GM19324 (cell line): Measurements from ENCODE around the gene RRH.
"Not testable (repeated sequence)": the region's sequence is repeated elsewhere in the genome, so short reads cannot be mapped to it uniquely, and the experiment has no call there.

Experiments
- ATAC-seq: cut with Tn5 transposase; IDR thresholded peaks from one replicate; pipeline ENCODE4 v1.9.1; 2021; ENCODE audit warnings: mild to moderate bottlenecking, moderate library complexity; ENCODE audit not compliant: unreplicated experiment, low FRiP score

Gene RRH

DNA sequence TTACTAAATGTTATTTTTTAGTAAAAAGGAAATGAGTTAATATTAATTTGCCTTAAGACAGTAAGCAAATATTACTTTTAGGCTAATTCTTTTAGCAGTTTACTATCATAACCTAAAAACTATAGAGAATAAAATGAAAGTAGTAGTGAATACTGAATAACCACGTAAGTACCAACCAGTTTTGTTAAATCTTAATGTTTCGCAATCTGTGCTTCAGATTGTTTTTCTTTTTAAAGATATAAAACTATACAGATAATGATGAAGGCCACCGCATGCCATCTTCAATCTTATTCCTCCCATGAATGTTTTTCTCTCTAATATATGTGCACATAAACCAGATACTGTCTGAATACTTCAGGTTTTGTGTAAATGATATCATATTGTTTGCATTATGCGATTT is 6.0 kb downstream of the RRH start:
- no peak for ATAC-seq

DNA sequence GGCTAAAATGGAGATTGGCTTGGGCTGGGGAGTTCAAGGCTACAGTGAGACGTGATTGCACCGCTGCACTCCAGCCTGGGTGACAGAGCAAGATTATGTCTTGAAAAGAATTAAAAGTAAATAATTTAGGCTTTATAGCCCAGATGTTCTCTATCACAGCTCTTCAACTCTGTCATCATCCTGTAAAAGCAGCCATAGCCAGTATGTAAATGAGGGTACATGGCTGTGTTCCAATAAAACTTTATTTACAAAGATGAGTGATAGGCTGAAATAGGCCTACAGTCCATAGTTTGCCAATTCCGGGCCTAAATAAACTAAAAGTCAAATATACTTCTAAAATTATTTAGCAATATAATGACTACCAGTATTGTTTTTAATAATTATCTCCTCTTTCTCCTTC is 9.2 kb downstream of the RRH start:
- ATAC-seq: no peak

DNA sequence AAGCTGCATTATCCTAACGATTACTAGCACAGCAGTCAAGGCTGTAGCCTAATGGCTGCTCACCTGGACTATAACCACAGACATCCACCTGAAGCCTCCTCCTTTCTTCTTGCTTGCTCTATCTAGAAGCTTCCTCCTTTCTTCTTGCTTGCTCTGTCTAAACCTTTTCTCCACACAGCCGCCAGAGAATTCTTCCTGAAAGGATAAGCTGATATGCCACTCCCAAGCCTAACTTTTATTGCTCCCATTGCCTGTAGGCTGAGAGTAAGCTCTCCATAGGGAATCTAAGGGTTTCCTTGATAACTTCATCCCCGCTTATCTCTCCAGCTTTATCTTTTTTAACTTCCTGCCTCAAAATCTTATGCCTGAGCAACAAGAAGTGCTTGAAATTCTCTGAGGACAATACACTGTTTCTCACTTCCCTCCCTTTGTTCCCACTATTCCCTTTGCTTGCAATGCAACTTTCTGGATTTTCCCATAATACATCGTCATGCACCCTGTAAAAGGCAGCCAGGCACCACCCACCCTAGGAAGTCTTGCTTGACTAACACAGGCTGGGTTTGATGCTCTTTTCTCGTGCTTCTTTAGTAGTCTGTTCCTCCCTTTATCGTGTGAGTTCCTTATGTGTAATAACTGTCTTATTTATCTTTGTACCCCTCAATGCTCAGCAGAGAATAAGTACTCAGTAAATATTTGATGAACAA is 18.8 kb downstream of the RRH start:
- ATAC-seq: no peak

DNA sequence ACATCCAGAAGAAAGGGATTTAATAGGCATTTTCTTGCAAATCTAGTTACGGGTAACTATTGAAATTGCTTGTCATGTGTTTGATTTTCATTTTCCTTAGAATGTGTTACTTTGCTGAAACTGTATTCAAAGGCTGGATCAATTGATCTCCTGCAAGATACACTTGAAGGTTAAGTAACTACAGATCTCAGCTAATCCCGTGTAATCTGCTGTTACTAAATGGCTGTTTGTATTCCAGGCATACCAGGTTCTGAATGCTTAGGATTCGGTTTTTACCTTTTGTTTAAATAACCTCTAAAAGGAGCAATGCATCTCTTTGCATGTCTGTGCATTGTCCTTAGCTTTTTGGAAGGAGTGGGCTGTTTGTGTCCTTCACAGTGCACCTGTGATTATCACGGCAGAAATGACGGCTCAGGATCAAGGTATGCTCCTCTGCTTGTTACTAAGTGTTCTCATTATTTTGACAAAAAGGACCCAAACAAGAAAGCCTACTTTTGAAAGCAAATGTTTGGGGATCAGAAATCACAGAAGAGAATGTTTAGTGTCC is 20.2 kb downstream of the RRH start, which contains the start of gene LRIT3:
Gene LRIT3 (plus strand): TSS at position 212 of the 547 bp plus-strand sequence. CDS start 95 bp downstream, at position 307.
- no peak for ATAC-seq

DNA sequence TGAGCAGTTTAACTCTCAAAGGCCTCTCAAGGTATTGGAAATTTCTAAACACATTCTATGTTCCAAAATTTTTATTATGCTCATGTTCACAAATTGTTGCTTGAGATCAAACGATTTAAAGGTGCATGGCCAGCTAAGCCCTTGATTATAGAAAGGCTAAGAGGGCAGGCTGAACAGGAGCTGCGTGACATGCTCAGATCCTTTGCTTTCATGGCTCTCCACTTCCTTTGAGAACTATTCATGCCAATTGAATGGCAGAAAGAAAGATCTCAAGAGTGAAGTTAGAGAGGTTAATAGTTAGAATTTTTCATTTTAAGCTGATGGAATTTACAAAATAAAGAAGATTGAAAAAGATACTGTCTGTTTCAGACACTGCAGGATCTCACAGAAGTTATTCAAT is 20.7 kb downstream of the RRH start:
- no peak for ATAC-seq

DNA sequence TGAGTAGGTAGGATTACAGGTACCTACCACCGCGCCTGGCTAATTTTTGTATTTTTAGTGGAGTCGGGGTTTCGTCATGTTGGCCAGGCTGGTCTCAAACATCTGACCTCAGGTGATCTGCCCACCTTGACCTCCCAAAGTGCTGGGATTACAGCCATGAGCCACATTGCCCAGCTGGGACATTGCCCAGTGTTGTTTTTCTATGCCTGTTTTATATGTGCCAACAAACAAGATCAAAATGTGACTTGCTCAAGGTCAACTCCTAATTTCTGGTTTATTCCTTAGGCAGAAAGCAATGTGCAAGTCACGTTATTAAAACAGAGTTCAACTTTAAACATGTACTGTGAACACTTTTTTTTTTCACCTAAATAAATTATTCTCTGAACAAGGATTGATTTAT is 22.8 kb downstream of the RRH start:
- ATAC-seq: no peak

DNA sequence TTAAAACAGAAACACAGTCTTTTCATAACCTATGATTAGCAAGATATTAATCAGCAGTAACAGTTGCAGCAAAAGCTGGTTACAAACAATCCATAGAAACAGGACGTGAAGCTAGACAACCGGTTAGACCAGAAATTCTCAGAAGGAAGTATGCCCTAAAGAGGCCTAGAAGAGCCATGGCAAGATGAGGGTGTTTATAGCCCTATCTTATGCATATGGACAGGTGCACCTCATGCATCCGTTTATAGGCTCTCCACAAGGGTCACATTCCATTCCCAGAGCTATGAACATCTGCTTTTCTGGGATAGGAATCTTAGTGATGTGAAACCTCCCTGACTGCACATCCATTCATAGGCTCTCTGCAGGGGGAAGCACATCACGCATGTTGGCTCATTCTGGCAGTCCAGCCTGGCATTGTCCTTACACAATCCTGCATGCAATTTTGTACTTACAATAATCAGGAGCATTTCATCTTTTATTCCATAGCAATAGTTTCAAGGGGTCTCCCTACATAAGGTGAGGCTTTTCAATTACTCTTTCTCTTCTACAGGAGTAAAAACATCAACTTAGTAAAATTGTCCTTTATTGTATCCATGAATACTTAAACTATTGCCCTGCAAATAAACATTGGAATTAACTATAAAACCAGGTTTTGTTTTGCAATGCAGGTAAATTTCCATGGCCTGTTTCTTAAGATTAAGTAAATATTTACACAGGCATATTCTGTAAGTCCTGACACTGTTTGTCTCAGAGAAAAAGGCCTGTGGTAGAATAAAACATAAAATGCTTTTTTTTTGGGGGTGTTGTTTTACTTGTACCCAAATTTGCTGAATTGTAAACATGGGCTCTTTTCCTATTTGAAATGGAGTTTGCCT is 31.9 kb downstream of the RRH start:
- ATAC-seq: not testable (repeated sequence)

DNA sequence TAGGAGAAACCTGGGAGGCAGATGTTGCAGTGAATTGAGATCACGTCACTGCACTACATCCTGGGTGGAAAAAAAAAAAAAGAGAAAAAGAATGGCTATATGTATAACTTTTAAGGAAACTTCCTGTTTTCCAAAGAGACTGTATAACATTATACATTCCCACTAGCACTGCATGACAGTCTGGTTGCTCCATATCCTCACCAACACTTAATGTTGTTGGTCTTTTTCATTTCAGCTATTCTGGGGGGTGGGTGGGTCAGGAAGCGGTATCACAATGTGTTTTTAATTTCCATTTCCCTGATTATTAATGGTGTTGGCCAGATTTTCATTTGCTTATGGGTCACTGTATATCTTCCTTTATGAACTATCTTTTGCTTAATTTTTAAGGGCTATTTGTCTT is 33.5 kb downstream of the RRH start:
- no peak for ATAC-seq

DNA sequence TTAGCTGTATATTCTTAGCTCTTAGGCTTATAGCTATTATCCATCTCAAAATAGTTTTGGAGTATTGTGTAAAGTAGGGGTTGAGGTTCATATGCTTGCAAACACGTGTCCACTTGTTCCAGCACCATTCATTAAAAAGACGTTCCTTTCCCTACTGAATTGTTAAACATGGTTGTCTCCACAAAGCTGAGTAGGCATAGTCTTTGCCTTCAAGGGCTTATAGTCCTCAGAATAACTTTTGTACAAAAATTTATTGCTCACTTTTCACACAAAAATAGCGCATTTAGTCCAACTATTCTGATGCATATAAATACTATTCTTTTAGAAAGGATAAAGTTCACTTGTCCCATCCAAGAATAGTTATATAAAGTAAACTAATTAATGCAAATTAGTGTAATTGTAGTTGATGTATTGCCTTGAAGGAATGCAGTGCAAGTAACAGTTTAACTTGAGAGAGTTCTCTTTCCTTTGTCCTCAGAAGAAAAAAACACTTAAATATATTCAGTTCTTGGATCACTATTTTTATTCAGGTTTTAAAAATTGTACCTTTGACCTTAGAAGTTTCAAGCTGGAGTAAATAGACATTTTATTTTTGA is 34.2 kb downstream of the RRH start:
- no peak for ATAC-seq

DNA sequence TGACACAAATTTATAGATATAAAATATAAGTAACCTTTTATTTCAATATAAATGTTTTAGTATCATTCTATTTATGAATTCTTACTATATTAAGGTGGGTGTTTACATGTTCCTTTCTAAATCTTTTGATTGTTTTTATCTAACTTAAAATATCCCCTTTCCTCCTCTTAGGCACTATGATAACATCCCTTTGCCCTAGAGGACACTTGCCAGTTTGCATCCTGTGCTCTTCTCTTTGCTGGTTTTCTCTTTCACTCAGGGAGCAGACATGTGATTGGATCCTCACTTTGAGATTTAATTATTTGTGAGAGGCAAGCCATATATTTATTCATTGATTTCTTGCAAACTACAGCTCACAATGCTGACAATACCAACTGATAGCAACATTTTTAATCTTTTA is 36.4 kb downstream of the RRH start:
- no peak for ATAC-seq

DNA sequence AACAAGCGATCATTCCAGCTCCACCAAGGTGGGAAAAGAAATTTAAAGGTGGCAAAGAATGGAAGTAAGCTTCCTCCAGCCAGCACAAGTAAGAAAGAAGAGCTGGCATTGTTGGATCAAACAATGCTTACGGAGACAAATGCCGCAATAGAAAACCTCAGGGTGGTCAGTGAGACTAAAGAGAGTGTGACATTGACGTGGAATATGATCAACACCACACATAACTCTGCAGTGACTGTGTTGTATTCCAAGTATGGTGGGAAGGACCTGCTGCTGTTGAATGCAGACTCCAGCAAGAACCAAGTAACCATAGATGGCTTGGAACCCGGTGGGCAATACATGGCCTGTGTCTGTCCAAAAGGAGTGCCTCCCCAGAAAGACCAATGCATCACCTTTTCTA is 42.3 kb downstream of the RRH start:
- no peak for ATAC-seq

DNA sequence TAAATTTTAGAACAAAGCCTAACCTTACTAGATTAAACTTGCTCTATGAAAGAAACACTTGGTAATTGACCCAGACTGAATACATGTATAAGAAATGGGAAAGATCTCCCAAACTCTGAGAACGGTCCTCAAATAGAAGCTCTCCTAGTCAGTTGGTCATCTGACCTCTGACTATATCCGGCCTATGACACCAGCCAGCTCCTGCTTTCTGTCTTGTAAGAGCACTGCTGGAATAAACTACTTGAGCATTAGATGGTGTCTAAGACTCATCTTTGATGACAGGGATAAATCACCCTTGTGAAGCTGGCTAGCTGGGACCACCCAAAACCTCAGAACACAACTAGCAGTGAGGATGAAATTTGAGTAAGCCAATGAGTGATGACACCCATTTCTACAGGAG is 44.3 kb downstream of the RRH start:
- ATAC-seq: no peak

DNA sequence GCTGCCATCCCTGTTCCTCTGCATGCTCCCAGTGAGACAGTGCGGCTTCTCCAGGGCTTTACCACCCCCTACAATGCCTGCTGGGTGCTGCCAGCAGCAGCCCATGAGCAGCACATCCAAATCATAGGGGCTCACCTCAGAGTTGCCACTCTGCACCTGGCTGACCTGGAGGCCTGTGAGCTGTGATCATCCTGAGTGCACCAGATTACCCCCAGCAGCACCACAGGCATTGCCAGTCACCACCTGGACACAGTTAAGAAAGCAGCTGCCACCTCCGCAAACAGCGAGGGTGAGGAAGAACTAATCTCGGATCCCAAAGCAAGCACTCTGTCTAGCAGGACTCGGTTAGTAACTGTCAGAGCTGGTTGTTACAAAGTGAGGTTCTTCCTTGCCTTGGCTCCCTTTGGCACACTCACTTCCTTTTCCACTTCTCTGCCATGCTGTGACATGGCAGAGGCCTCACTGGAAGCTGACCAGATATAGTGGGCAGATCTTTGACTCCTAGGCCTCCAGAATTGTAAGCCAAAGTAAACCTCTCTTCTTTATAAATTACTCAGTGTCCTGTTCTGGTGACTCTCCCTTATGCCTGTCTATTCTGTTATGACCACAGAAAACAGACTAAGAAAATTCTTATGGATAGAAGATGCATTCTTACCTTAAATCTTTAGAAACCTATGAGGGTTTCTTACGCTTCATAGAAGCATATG is 45.3 kb downstream of the RRH start:
- ATAC-seq: no peak

DNA sequence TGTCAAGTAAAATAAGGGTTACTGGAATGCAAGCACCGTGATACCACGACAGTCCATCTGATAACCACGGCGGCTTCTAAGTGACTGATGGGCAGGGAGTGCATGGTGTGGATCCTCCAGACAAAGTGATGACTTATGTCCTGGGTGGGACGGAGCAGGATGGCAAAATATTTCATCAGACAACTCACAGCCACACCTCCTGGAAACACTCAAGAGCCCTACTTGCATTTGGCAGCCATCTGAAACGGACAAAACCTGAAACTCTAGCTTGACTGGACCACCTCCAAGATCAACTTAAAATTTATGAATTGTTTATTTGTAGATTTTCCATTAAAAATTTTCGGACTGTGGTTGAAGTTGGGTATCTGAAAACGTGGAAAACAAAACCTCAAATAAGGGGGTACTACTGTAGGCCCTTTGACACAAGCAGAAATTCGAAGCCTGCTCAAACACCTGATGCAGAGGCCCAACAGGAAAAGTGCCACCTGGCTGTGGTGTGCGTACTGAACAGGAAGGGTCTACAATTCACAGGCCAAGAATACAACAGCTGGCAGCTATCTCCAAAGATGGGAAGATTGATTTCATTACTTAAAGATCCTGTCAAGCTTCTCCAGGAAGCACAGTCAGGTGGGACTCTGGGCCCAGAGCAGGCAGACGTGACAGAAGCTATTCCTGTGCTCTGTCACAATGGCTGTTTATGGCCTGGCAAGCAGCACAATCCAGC is 46.2 kb downstream of the RRH start:
- ATAC-seq: no peak

DNA sequence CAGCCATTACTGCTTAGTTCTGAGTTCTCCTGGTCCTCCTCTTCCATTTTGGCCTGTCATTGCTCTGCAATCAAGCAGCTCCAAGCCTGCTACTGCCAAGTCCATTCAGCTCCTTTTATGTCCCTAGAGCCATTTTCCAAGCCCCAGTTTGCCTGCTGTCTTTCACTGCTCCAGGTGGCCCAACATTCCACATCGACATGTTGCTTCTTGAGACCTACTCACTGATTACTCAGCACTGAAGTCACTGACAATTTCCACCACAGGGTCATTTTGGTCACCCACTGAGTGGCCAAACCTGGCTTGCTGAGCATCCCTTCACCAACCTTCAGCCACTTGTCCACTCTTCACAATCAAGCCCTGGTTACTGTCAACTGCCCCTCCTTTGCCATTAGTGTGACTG is 47.3 kb downstream of the RRH start:
- no peak for ATAC-seq

DNA sequence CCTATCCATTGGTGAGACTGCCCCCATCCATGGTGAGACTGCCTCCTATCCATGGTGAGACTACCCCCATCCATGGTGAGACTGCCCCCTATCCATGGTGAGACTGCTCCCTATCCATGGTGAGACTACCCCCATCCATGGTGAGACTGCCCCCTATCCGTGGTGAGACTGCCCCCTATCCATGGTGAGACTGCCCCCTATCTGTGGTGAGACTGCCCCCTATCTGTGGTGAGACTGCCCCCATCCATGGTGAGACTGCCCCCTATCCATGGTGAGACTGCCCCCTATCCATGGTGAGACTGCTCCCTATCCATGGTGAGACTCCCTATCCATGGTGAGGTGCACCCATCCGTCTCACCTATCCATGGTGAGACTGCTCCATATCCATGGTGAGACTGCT is 47.8 kb downstream of the RRH start:
- not testable (repeated sequence) for ATAC-seq

DNA sequence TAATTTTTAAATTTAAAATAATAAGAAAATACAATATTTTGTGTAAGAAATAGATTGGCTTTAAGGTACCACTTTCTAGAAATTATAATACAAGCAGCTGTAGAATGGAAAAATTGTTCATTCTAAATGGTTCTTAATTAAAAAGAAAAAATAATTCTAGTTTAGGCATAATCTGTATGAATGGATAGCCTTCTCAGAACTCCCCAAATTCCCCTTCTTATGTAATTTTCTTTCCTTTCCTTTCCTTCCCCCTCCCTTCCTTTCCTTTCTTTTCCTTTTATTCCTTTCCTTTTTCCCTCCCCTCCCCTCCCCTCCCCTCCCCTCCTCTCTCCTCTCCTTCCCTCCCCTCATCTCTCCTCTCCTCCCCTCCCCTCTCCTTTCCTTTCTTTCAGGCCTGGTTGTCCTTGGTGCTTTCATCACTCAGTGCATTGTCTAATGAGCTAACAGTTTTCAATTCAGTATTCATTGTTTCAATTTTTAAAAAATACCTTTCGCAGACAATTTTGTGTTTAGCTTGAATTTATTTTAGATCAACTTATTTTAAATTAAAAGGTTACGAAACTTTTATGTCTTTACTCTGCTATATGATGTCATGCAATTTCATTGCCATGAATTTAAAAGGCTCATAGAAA is 49.0 kb downstream of the RRH start:
- ATAC-seq: no peak

DNA sequence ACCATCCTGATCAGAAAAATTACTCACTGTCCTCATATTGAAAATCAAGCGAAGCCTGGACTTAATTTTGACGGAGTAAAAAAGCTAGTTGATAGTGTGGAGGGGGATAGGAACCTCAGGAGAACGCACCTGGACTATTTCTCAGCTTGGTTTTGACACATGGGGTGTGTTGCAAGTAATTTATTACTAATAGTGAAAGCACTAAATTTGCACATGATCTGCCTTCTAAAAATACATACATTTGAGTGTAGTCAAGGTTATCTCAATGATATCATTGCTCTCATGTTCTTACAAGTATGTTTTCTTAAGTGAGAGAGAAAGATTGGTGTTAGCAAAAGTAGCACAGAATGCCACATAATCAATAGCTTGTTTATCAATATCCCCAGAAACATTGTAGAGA is 49.6 kb downstream of the RRH start:
- ATAC-seq: no peak

DNA sequence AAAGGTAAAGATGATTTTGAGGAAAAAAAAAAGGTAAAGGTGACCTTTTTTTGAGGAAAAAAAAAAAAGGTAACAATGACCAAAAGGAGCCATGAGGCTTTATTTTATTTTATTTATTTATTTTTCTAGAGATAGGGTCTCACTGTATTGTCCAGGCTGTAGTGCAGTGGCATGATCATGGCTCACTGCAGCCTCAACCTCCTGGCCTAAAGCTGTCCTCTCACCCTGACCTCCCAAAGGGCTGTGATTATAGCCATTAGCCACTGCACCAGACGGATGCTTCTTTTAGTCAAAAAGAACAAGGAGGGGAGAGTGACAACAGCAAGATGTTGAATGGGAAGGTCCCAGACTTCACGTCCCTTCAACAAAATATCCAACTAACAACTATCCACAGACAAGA is 50.6 kb downstream of the RRH start:
- ATAC-seq: no peak

DNA sequence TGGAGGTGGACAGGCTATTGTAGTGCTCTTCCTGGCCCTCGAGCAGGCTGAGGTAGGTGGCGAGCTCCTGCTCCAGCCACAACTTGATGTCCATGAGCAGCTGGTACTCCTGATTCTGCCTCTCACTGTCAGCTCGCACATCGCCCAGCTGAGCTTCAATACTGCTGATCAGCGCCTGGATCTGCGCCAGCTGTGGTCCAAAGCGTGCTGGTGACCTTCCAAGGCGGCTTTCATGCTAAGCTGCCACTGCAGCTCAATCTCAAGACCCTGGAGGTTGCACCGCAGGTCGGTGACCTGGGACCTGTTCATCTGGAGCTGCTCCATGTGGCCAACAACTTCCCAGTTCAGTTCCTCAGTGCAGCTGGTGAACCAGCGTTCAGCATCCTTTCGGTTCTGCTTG is 51.3 kb downstream of the RRH start:
- no peak for ATAC-seq
